ENCODE results near the gene P3R3URF.
"Not testable (repeated sequence)": the region's sequence is repeated elsewhere in the genome, so short reads cannot be mapped to it uniquely, and the experiment has no call there.

The P3R3URF gene

DNA sequence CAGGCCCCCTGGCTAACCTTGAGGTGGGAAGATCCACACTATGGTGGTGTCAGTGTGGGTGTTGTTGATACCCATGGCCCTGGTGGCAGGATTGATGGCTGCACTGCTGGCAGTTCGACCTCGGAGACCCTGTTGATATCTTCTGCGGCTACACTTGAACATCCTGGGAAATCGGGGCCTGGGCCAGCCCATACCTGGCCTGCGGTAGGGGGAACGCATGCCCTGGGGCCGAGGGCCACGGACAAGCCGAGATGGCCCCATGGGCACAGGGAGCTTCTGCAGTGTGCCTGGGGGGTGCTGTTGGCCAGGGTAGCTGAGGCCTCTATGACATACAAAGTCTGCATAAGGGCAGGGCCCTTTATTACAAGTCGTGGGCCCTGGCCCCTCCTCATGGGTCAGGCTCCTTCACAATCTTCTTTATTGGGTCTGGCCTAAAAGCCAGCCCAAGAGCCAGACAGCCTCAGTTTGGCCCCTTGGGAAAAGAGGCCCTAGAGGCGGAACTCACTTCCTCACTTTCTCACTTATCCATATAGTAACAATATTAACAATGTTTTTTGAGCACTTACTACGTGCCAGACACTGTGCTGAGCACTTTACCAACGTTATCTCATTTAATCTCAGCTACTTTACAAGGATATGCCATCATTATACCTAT is at the start of gene P3R3URF:
TSS of gene P3R3URF (minus strand) at position 278 of the 655 bp plus-strand sequence. CDS start at position 261, 17 bp downstream.
- FAIRE-seq = no peak
- DNase-seq (ENCODE audit: insufficient read length, low spot score) = no peak

DNA sequence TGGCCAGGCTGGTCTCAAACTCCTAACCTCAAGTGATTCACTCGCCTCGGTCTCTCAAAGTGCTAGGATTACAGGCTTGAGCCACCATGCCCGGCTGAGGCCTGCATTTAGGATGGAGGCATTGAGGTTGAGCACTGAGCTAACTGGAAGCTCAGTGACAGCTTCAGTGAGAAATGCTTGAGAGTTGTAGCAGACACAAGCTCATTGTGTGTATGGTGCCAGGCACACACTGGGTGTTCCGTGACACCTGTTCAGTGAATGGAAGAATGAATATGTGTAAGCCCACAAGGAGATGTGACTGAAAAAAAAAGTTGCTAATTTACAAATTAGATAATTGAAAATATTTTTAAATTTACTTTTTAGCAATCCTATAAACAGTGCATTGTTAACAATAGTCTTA is 48.7 kb upstream of the P3R3URF start:
- FAIRE-seq = no peak

DNA sequence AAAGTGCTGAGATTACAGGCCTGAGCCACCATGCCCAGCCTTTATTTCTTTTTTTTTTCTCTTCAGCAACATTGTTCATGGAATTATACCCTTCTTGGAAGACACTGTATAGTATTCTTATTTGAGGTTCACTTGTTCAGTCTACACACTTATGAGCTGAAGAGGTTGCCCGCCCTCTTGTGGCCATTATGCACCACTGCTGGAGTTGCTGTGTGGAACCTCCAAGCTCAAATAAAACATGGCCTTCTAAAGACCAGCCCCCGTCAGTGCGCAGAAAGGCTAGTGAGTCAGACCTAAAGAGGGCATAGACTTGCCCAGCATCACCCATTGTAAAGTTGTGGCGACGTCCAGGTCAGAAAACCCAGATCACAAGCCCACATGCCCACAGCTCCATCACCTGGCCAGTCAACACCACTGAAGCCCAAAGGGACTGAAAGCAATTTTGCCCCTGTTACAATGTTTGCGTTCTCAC is 47.2 kb upstream of the P3R3URF start:
- FAIRE-seq = peak; percentile 70
- DNase-seq (ENCODE audit: insufficient read length, low spot score) = peak; percentile 70

More for the DNA sequence above, 48.7 kb upstream of the P3R3URF start:
- DNase-seq (ENCODE audit: insufficient read length, low spot score) = no peak

- DNase-seq (ENCODE audit: insufficient read length, low spot score); FAIRE-seq: not testable (repeated sequence)
Observed at GRCh38 chr1:46223055-46223454, 46.8 kb upstream of the P3R3URF start.

DNA sequence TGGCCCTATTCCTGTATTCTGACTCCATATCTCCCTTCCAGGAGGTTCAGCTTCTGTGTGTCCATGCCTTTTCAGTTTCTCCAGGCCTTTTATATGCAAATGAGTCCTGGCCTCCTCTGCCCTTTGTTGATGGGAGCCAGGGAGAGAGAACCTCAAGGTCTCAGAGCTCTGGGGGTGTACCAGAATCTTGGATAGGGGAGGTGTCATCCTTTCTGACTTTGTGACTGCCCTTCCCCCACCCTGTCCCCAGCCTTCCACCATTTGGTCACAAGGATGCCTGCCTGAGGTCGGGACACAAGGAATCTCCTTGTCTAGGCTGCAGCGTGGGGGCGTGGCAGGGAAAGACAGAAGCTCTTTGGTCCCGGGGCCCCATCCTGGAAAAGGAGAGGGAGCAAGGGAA is 45.5 kb upstream of the P3R3URF start:
- FAIRE-seq (no peak), DNase-seq (ENCODE audit: insufficient read length, low spot score) (no peak)

- DNase-seq (ENCODE audit: insufficient read length, low spot score) = no peak
- no peak for FAIRE-seq
Observed at GRCh38 chr1:46220808-46221207, 44.5 kb upstream of the P3R3URF start.

DNA sequence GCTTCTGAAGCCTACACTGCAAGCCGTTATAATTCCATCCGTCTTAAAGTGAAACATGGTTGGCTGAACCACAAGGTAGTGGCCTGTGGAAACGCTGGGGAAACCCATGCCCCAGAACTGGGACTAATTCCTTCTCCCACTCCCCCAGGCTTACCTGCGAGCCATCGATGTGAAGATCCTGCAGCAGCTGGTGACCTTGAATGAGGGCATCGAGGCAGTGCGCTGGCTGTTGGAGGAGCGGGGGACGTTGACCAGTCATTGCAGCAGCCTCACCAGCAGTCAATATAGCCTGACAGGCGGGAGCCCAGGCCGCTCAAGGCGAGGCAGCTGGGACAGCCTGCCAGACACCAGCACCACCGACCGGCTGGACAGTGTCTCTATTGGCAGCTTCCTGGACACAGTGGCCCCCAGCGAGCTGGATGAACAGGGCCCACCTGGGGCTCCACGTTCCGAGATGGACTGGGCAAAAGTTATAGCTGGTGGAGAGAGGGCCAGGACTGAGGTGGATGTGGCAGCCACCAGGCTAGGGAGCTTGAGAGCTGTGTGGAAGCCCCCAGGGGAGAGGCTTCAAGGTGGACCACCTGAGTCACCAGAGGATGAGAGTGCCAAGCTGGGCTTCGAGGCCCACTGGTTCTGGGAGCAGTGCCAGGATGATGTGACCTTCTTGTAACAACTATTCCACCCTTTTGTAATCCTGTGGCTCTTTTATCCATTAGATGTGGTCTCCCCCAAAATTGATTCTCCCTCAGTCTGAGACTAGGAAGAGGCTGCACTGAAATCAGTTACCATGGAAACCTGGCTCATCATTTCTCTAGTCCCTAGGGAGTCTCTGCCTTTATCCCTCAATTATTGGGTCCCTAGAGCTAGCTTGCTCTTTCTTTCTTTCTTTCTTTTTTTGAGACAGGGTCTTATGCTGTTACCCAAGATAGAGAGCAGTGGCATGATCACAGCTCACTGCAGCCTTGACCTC is 43.5 kb upstream of the P3R3URF start:
- no peak for FAIRE-seq
- DNase-seq (ENCODE audit: insufficient read length, low spot score) = no peak

- FAIRE-seq (no peak), DNase-seq (ENCODE audit: insufficient read length, low spot score) (no peak)
Observed at GRCh38 chr1:46218443-46218842, 42.2 kb upstream of the P3R3URF start.

- FAIRE-seq (no peak), DNase-seq (ENCODE audit: insufficient read length, low spot score) (no peak)
Observed at GRCh38 chr1:46215504-46215903, 39.2 kb upstream of the P3R3URF start.

GRCh38 chr1:46211051-46211450 is 34.8 kb upstream of the P3R3URF start:
- FAIRE-seq = no peak
- DNase-seq (ENCODE audit: insufficient read length, low spot score) = no peak

GRCh38 chr1:46210561-46210960 is 34.3 kb upstream of the P3R3URF start:
- DNase-seq (ENCODE audit: insufficient read length, low spot score) (no peak), FAIRE-seq (no peak)

GRCh38 chr1:46206399-46206798 is 30.1 kb upstream of the P3R3URF start:
- DNase-seq (ENCODE audit: insufficient read length, low spot score) (no peak), FAIRE-seq (no peak)

DNA sequence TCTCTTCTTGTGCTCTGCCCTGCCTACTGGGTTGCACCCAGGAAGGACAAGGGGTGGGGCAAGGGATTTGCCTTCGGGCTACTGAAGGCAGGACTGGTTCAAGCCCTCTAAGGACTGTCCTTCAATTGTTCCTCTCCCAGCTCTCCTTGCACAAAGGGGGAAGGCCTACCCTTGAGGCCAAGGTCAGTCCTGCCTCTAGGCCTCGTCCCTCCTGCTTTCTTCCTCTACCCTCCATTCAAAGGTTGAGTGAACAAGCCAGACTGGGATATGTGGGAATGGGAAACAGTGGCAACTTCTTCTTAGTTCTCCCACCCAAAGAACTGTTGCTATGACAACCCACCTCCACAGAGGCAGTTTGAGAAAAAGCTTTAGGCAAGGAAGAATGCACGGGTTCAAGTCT is 29.5 kb upstream of the P3R3URF start:
- FAIRE-seq = no peak
- DNase-seq (ENCODE audit: insufficient read length, low spot score) = no peak

DNA sequence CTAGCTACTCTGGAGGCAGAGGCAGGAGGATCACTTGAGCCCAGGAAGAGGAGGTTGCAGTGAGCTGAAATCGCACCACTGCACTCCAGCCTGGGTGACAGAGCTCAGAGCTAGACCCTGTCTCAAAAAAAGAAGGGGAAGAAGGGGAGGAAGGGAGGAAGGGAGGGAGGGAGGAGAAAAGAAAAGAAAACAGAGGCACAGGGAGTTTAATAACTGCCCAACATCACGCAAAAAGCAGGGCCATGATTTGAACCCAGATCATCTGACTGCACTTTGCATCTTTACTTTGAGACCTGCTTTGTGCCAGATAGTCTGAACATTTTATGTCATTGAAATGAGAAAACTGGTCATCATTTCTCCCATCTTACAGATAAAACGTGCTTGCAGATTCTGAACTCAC is 28.9 kb upstream of the P3R3URF start:
- FAIRE-seq = no peak
- DNase-seq (ENCODE audit: insufficient read length, low spot score) = no peak

DNA sequence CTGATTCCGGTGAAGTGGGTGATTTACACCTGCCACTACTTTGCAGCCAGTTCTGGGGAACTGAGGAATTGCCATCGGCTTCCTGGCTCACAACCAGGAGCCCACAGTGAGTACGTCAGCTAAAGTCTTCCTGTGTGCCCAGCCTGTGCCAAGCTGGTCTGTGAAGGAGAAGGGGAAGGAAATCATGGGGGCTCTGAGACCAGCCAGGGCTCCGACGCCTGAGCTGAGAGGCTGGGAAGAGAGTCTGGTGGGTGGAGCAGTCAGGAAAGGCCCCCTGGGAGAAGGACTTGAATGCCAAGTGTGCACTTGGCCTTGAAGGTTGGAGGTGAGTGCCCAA is 28.1 kb upstream of the P3R3URF start:
- FAIRE-seq (no peak), DNase-seq (ENCODE audit: insufficient read length, low spot score) (no peak)

- FAIRE-seq = no peak
- DNase-seq (ENCODE audit: insufficient read length, low spot score) = no peak
Observed at GRCh38 chr1:46203738-46204405, 27.6 kb upstream of the P3R3URF start.

DNA sequence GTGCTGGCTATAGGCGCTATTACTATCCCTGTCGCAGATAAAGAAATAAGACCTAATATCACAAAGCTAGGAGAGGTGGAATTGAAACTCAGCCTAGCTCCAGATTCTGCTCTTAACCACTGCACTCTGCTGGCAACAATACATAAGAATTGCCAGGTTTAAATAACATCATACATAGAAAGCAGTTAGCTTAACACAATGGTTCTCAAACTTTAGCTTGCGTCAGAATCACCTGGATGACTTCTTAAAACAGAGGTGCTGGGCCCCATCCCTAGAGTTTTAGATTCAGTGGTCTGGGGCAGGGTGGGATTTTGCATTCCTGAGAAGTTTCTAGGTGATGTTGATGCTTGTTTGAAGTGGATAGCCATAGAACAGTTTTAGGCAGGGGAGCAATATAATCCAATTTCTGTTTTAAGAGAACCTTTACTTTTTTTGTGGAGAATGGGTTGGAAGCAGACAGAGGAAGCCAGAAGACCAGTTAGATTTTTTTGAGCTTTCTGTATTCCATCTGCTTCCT is 23.0 kb upstream of the P3R3URF start:
- no peak for DNase-seq (ENCODE audit: insufficient read length, low spot score)
- no peak for FAIRE-seq

- FAIRE-seq (no peak), DNase-seq (ENCODE audit: insufficient read length, low spot score) (peak; percentile 63)
Observed at GRCh38 chr1:46197964-46198811, 21.9 kb upstream of the P3R3URF start, which contains the start of gene POMGNT1. POMGNT1 (minus strand) TSS chr1:46198434; CDS start chr1:46197821, 613 bp downstream.

DNA sequence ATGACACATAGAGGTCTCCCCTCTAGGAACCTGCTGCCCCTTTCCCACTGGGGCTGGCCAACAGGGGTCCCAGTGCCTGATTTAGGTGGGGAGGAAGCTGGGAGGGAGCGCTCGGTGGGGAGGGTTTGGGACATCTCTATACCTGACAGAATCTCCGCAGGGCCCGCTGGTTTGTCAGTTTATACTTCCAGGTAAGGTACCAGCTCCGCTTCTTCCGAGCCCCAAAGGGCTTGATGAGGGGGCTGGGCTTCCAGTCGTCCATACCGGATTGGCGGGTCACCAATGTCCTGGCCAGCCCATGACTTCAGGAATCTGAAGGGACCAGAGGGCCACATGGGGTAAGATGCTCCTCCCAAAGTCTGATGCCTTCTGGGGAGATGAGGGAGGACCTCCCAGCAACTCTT is 21.3 kb upstream of the P3R3URF start:
- no peak for DNase-seq (ENCODE audit: insufficient read length, low spot score)
- FAIRE-seq = no peak

GRCh38 chr1:46196609-46197008 is 20.3 kb upstream of the P3R3URF start:
- DNase-seq (ENCODE audit: insufficient read length, low spot score) (no peak), FAIRE-seq (no peak)

Data from HTR-8/SVneo (cell line).